Adipocyte (in vitro differentiated cells): Measurements from ENCODE around the gene ABCA13.
A peak's percentile ranks its signal among the peaks of the same experiment; 100 is the strongest.

Experiments
- DNase-seq: peaks from one replicate; pipeline ENCODE4 v3.0.0-alpha.2; 2015; ENCODE audit warnings: low read depth
- H3K27me3 ChIP-seq: replicated peaks from 2 replicates; pipeline ENCODE4 v1.7.0; 2013; ENCODE audit warnings: mild to moderate bottlenecking, low read length, moderate library complexity; ENCODE audit not compliant: control insufficient read depth, insufficient read depth
- H3K36me3 ChIP-seq: 2 replicates; pipeline ENCODE4 v1.7.0; 2013; ENCODE audit warnings: low read length, mild to moderate bottlenecking, moderate library complexity; ENCODE audit not compliant: control insufficient read depth, insufficient read depth, severe bottlenecking
- H3K4me1 ChIP-seq: 2 replicates; pipeline ENCODE4 v1.7.0; 2013; ENCODE audit warnings: mild to moderate bottlenecking, low read length, moderate library complexity; ENCODE audit not compliant: control insufficient read depth, insufficient read depth
- H3K4me3 ChIP-seq: 2 replicates; pipeline ENCODE4 v1.7.0; 2013; ENCODE audit warnings: mild to moderate bottlenecking, low read length, moderate library complexity
- H3K9ac ChIP-seq: 2 replicates; pipeline ENCODE4 v1.7.0; 2013; ENCODE audit warnings: mild to moderate bottlenecking, low read length, moderate library complexity
- H3K9me3 ChIP-seq: 2 replicates; pipeline ENCODE4 v1.7.0; 2013; ENCODE audit warnings: mild to moderate bottlenecking, low read length, moderate library complexity; ENCODE audit not compliant: control insufficient read depth

Gene ABCA13

GRCh38 chr7:48149058-48149457 is 22.2 kb upstream of the ABCA13 start:
- no peaks in the 10 kb centered on the region for H3K36me3 ChIP-seq
- DNase-seq, result no peak
- no peaks in the 10 kb centered on the region for H3K9me3 ChIP-seq
- no peak overlapping the region for H3K4me3 ChIP-seq
- peaks cover 20% of the 10 kb centered on the region for H3K27me3 ChIP-seq
- H3K9ac ChIP-seq, result no peak overlapping the region
- H3K4me1 ChIP-seq, result no peaks in the 10 kb centered on the region

- no peaks in the 10 kb centered on the region for H3K36me3 ChIP-seq
- H3K4me3 ChIP-seq, result no peak overlapping the region
- H3K9me3 ChIP-seq, result no peaks in the 10 kb centered on the region
- no peaks in the 10 kb centered on the region for H3K4me1 ChIP-seq
- no peak for DNase-seq
- H3K27me3 ChIP-seq, result peaks cover 20% of the 10 kb centered on the region
- H3K9ac ChIP-seq, result no peak overlapping the region
Measured at GRCh38 chr7:48150086-48150485, 21.2 kb upstream of the ABCA13 start.

GRCh38 chr7:48154792-48155413 is 16.4 kb upstream of the ABCA13 start:
- Histone ChIP-seq H3K9ac (no peak overlapping the region), H3K4me3 (no peak overlapping the region), H3K9me3 (no peaks in the 10 kb centered on the region), H3K4me1 (no peaks in the 10 kb centered on the region), H3K36me3 (no peaks in the 10 kb centered on the region), H3K27me3 (peaks cover 14% of the 10 kb centered on the region)
- DNase-seq, result peak; percentile 81

- Histone ChIP-seq H3K9ac (no peak overlapping the region), H3K4me1 (no peaks in the 10 kb centered on the region), H3K27me3 (peaks cover 11% of the 10 kb centered on the region), H3K4me3 (no peak overlapping the region), H3K36me3 (no peaks in the 10 kb centered on the region), H3K9me3 (peaks cover 3% of the 10 kb centered on the region)
- DNase-seq, result peak; percentile 58
Measured at GRCh38 chr7:48158404-48158803, 12.9 kb upstream of the ABCA13 start.

- no peaks in the 10 kb centered on the region for H3K36me3 ChIP-seq
- H3K4me1 ChIP-seq, result no peaks in the 10 kb centered on the region
- H3K27me3 ChIP-seq, result peaks cover under 1% of the 10 kb centered on the region
- no peak overlapping the region for H3K9ac ChIP-seq
- H3K4me3 ChIP-seq, result no peak overlapping the region
- DNase-seq, result no peak
- peaks cover 3% of the 10 kb centered on the region for H3K9me3 ChIP-seq
Measured at GRCh38 chr7:48161407-48162125, 9.7 kb upstream of the ABCA13 start.

- Histone ChIP-seq H3K36me3 (no peaks in the 10 kb centered on the region), H3K9ac (no peak overlapping the region), H3K4me3 (no peak overlapping the region), H3K27me3 (no peaks in the 10 kb centered on the region), H3K4me1 (no peaks in the 10 kb centered on the region), H3K9me3 (peaks cover 3% of the 10 kb centered on the region)
- no peak for DNase-seq
Measured at GRCh38 chr7:48165157-48165556, 6.1 kb upstream of the ABCA13 start.

- H3K4me3 ChIP-seq, result no peak overlapping the region
- H3K9ac ChIP-seq, result no peak overlapping the region
- no peaks in the 10 kb centered on the region for H3K36me3 ChIP-seq
- no peaks in the 10 kb centered on the region for H3K27me3 ChIP-seq
- H3K4me1 ChIP-seq, result no peaks in the 10 kb centered on the region
- peak; percentile 22 for DNase-seq
- H3K9me3 ChIP-seq, result no peaks in the 10 kb centered on the region
Measured at GRCh38 chr7:48168159-48168558, 3.1 kb upstream of the ABCA13 start.

GRCh38 chr7:48170506-48170905 is 752 bp upstream of the ABCA13 start:
- Histone ChIP-seq H3K27me3 (no peaks in the 10 kb centered on the region), H3K4me1 (peaks cover 4% of the 10 kb centered on the region), H3K9me3 (no peaks in the 10 kb centered on the region), H3K4me3 (no peak overlapping the region), H3K36me3 (no peaks in the 10 kb centered on the region), H3K9ac (no peak overlapping the region)
- DNase-seq, result no peak

GRCh38 chr7:48173313-48173712 is 2.1 kb downstream of the ABCA13 start:
- Histone ChIP-seq H3K36me3 (no peaks in the 10 kb centered on the region), H3K4me3 (no peak overlapping the region), H3K9ac (no peak overlapping the region), H3K9me3 (no peaks in the 10 kb centered on the region), H3K27me3 (no peaks in the 10 kb centered on the region), H3K4me1 (peaks cover 4% of the 10 kb centered on the region)
- DNase-seq, result no peak

GRCh38 chr7:48173756-48174382 is 2.6 kb downstream of the ABCA13 start:
- Histone ChIP-seq H3K36me3 (no peaks in the 10 kb centered on the region), H3K9me3 (no peaks in the 10 kb centered on the region), H3K4me1 (peaks cover 4% of the 10 kb centered on the region), H3K4me3 (no peak overlapping the region), H3K9ac (no peak overlapping the region), H3K27me3 (no peaks in the 10 kb centered on the region)
- peak; percentile 56 for DNase-seq

GRCh38 chr7:48175019-48175418 is 3.8 kb downstream of the ABCA13 start:
- no peak for DNase-seq
- Histone ChIP-seq H3K4me3 (no peak overlapping the region), H3K9me3 (no peaks in the 10 kb centered on the region), H3K36me3 (no peaks in the 10 kb centered on the region), H3K27me3 (no peaks in the 10 kb centered on the region), H3K9ac (no peak overlapping the region), H3K4me1 (peaks cover 4% of the 10 kb centered on the region)
